Inflammatory macrophage (primary cell): ENCODE measurements around the gene NFKBIA.
A peak's percentile ranks its signal among the peaks of the same experiment; 100 is the strongest.
"Not testable (repeated sequence)": the region's sequence is repeated elsewhere in the genome, so short reads cannot be mapped to it uniquely, and the experiment has no call there.

ENCODE experiments used
- DNase-seq, 2 donors: peaks; one replicate each; pipeline ENCODE4 v3.0.0-alpha.2; 2020 to 2022
- total RNA-seq, 18 experiments: gene quantifications; one replicate each; lab custom pipeline; 2026; ENCODE audit warnings: mixed read lengths in 6 of 18, inconsistent platforms in 2 of 18; lab: John Stamatoyannopoulos, UW

NFKBIA gene
- total RNA-seq, result 70.2 to 2,823 (median 153) reads per million in 18 experiments

- peak; percentile 95 to 97 for DNase-seq
Observed at GRCh38 chr14:35404449-35405303, at the start of gene NFKBIA. Gene NFKBIA, minus strand, starts transcription at chr14:35404749. Its CDS starts 105 bp downstream, at chr14:35404644.

GRCh38 chr14:35446450-35446849 lies 41.9 kb upstream of the NFKBIA start:
- DNase-seq, result no peak

- no peak for DNase-seq
Observed at GRCh38 chr14:35444104-35444503, 39.6 kb upstream of the NFKBIA start.

- DNase-seq, result no peak
Observed at GRCh38 chr14:35441160-35441559, 36.6 kb upstream of the NFKBIA start.

GRCh38 chr14:35438910-35439713 lies 34.6 kb upstream of the NFKBIA start:
- peak in 1 of 2 donors; percentile 16 for DNase-seq

- DNase-seq, result not testable (repeated sequence)
Observed at GRCh38 chr14:35438492-35438891, 33.9 kb upstream of the NFKBIA start.

GRCh38 chr14:35435177-35435576 lies 30.6 kb upstream of the NFKBIA start:
- peak; percentile 41 to 62 for DNase-seq

- no peak for DNase-seq
Observed at GRCh38 chr14:35433826-35434225, 29.3 kb upstream of the NFKBIA start.

GRCh38 chr14:35430459-35431199 lies 26.1 kb upstream of the NFKBIA start:
- DNase-seq, result no peak

GRCh38 chr14:35429951-35430350 lies 25.4 kb upstream of the NFKBIA start:
- no peak for DNase-seq

GRCh38 chr14:35425850-35426249 lies 21.3 kb upstream of the NFKBIA start:
- DNase-seq, result no peak

GRCh38 chr14:35423621-35424020 lies 19.1 kb upstream of the NFKBIA start:
- DNase-seq, result no peak

GRCh38 chr14:35420036-35420811 lies 15.7 kb upstream of the NFKBIA start:
- no peak for DNase-seq

- DNase-seq, result no peak
Observed at GRCh38 chr14:35419429-35419841, 14.9 kb upstream of the NFKBIA start.

GRCh38 chr14:35418093-35418492 lies 13.5 kb upstream of the NFKBIA start:
- no peak for DNase-seq

- DNase-seq, result no peak
Observed at GRCh38 chr14:35416108-35416750, 11.7 kb upstream of the NFKBIA start.

- no peak for DNase-seq
Observed at GRCh38 chr14:35414365-35414764, 9.8 kb upstream of the NFKBIA start.

- DNase-seq, result no peak
Observed at GRCh38 chr14:35412272-35413056, 7.9 kb upstream of the NFKBIA start.

GRCh38 chr14:35410858-35411257 lies 6.3 kb upstream of the NFKBIA start:
- no peak for DNase-seq

- no peak for DNase-seq
Observed at GRCh38 chr14:35409595-35409994, 5.0 kb upstream of the NFKBIA start.

- no peak for DNase-seq
Observed at GRCh38 chr14:35408026-35408425, 3.5 kb upstream of the NFKBIA start.
